HG03442 (cell line): ENCODE measurements around the gene APOBEC3A.

Experiments
- ATAC-seq: cut with Tn5 transposase; IDR thresholded peaks from one replicate; pipeline ENCODE4 v1.9.1; 2021; ENCODE audit warnings: mild to moderate bottlenecking, moderate library complexity; ENCODE audit not compliant: unreplicated experiment

APOBEC3A gene

GRCh38 chr22:38957046-38957770 is at the start of gene APOBEC3A:
TSS of gene APOBEC3A (plus strand) at chr22:38957609. CDS start at chr22:38957692, 83 bp downstream.
- no peak for ATAC-seq

GRCh38 chr22:38907767-38908166 is 49.6 kb upstream of the APOBEC3A start:
- no peak for ATAC-seq

- ATAC-seq = no peak
Observed at GRCh38 chr22:38911434-38911833, 46.0 kb upstream of the APOBEC3A start.

GRCh38 chr22:38919631-38920190 is 37.7 kb upstream of the APOBEC3A start:
- no peak for ATAC-seq

- no peak for ATAC-seq
Observed at GRCh38 chr22:38921120-38921519, 36.3 kb upstream of the APOBEC3A start.

GRCh38 chr22:38921806-38922205 is 35.6 kb upstream of the APOBEC3A start:
- ATAC-seq = no peak

GRCh38 chr22:38923463-38924346 is 33.7 kb upstream of the APOBEC3A start:
- ATAC-seq = no peak

- ATAC-seq = no peak
Observed at GRCh38 chr22:38924347-38924952, 33.0 kb upstream of the APOBEC3A start.

GRCh38 chr22:38925571-38926041 is 31.8 kb upstream of the APOBEC3A start:
- ATAC-seq = no peak

- ATAC-seq = no peak
Observed at GRCh38 chr22:38927033-38927781, 30.2 kb upstream of the APOBEC3A start.

GRCh38 chr22:38930512-38930911 is 26.9 kb upstream of the APOBEC3A start:
- ATAC-seq = no peak

GRCh38 chr22:38935023-38935422 is 22.4 kb upstream of the APOBEC3A start:
- no peak for ATAC-seq

GRCh38 chr22:38935616-38936015 is 21.8 kb upstream of the APOBEC3A start:
- no peak for ATAC-seq

- ATAC-seq = no peak
Observed at GRCh38 chr22:38936562-38936961, 20.8 kb upstream of the APOBEC3A start.

- ATAC-seq = no peak
Observed at GRCh38 chr22:38937036-38937435, 20.4 kb upstream of the APOBEC3A start.

GRCh38 chr22:38937541-38937940 is 19.9 kb upstream of the APOBEC3A start:
- no peak for ATAC-seq

GRCh38 chr22:38938221-38938620 is 19.2 kb upstream of the APOBEC3A start:
- ATAC-seq = no peak

- ATAC-seq = no peak
Observed at GRCh38 chr22:38938925-38939324, 18.5 kb upstream of the APOBEC3A start.

- peak; percentile 11 for ATAC-seq
Observed at GRCh38 chr22:38940811-38941384, 16.5 kb upstream of the APOBEC3A start.

GRCh38 chr22:38941488-38941987 is 15.9 kb upstream of the APOBEC3A start:
- ATAC-seq = peak; percentile 68
